Mucosa of rectum (tissue), 2 donors: Measurements from ENCODE around the gene IER5L.

Source experiments
- H3K27ac ChIP-seq, 2 donors: one replicate each; pipeline ENCODE4 v1.7.0; 2013; ENCODE audit warnings: inconsistent platforms in 2 of 2, low read depth in 2 of 2, low read length in 2 of 2
- H3K27me3 ChIP-seq, 2 donors: one replicate each; pipeline ENCODE4 v1.7.0; 2013; ENCODE audit warnings: low read length in 2 of 2; ENCODE audit not compliant: control insufficient read depth in 2 of 2, insufficient read depth in 2 of 2
- H3K36me3 ChIP-seq, 2 donors: one replicate each; pipeline ENCODE4 v1.7.0; 2013; ENCODE audit warnings: low read length in 2 of 2; ENCODE audit not compliant: control insufficient read depth in 2 of 2, insufficient read depth in 2 of 2
- H3K4me1 ChIP-seq, 2 donors: one replicate each; pipeline ENCODE4 v1.7.0; 2013; ENCODE audit warnings: low read length in 2 of 2, mild to moderate bottlenecking in 1 of 2; ENCODE audit not compliant: control insufficient read depth in 2 of 2, insufficient read depth in 2 of 2
- H3K4me3 ChIP-seq, 2 donors: one replicate each; pipeline ENCODE4 v1.7.0; 2013; ENCODE audit warnings: low read length in 2 of 2
- H3K9ac ChIP-seq, 2 donors: one replicate each; pipeline ENCODE4 v1.7.0; 2013; ENCODE audit warnings: low read length in 2 of 2, low read depth in 1 of 2, mild to moderate bottlenecking in 1 of 2
- H3K9me3 ChIP-seq, 2 donors: one replicate each; pipeline ENCODE4 v1.7.0; 2013; ENCODE audit warnings: low read length in 2 of 2; ENCODE audit not compliant: control insufficient read depth in 2 of 2
- donor health status: healthy.
- donor health status: Normal muscosa, but diverticular disease.

IER5L gene

GRCh38 chr9:129220771-129221170 lies 42.7 kb upstream of the IER5L start:
- Histone ChIP-seq H3K9me3 (no peaks in the 10 kb centered on the region), H3K27ac (no peak overlapping the region), H3K4me1 (peaks cover 2 to 9% of the 10 kb centered on the region in 2 donors), H3K4me3 (no peak overlapping the region), H3K36me3 (no peaks in the 10 kb centered on the region), H3K27me3 (no peaks in the 10 kb centered on the region), H3K9ac (no peak overlapping the region)

GRCh38 chr9:129218918-129219317 lies 40.9 kb upstream of the IER5L start:
- Histone ChIP-seq H3K9ac (no peak overlapping the region), H3K27me3 (no peaks in the 10 kb centered on the region), H3K27ac (no peak overlapping the region), H3K4me1 (peaks cover 2 to 4% of the 10 kb centered on the region in 2 donors), H3K9me3 (no peaks in the 10 kb centered on the region), H3K4me3 (no peak overlapping the region), H3K36me3 (no peaks in the 10 kb centered on the region)

GRCh38 chr9:129218272-129218625 lies 40.2 kb upstream of the IER5L start:
- H3K9ac ChIP-seq = no peak overlapping the region
- H3K4me1 ChIP-seq = peaks cover 2 to 4% of the 10 kb centered on the region in 2 donors
- no peaks in the 10 kb centered on the region for H3K27me3 ChIP-seq
- no peak overlapping the region for H3K4me3 ChIP-seq
- H3K9me3 ChIP-seq = no peaks in the 10 kb centered on the region
- no peak overlapping the region for H3K27ac ChIP-seq
- no peaks in the 10 kb centered on the region for H3K36me3 ChIP-seq

- Histone ChIP-seq H3K36me3 (no peaks in the 10 kb centered on the region), H3K9ac (no peak overlapping the region), H3K4me3 (no peak overlapping the region), H3K27me3 (no peaks in the 10 kb centered on the region), H3K4me1 (no peaks in the 10 kb centered on the region), H3K9me3 (no peaks in the 10 kb centered on the region), H3K27ac (no peak overlapping the region)
Measured at GRCh38 chr9:129213551-129213950, 35.5 kb upstream of the IER5L start.

GRCh38 chr9:129211686-129212085 lies 33.6 kb upstream of the IER5L start:
- H3K27me3 ChIP-seq = no peaks in the 10 kb centered on the region
- no peaks in the 10 kb centered on the region for H3K36me3 ChIP-seq
- no peak overlapping the region for H3K9ac ChIP-seq
- H3K9me3 ChIP-seq = no peaks in the 10 kb centered on the region
- H3K4me3 ChIP-seq = no peak overlapping the region
- no peaks in the 10 kb centered on the region for H3K4me1 ChIP-seq
- no peak overlapping the region for H3K27ac ChIP-seq

GRCh38 chr9:129210125-129210524 lies 32.1 kb upstream of the IER5L start:
- no peaks in the 10 kb centered on the region for H3K9me3 ChIP-seq
- no peak overlapping the region for H3K9ac ChIP-seq
- H3K4me3 ChIP-seq = no peak overlapping the region
- no peaks in the 10 kb centered on the region for H3K27me3 ChIP-seq
- H3K4me1 ChIP-seq = no peaks in the 10 kb centered on the region
- H3K36me3 ChIP-seq = no peaks in the 10 kb centered on the region
- H3K27ac ChIP-seq = no peak overlapping the region

GRCh38 chr9:129209580-129209979 lies 31.5 kb upstream of the IER5L start:
- Histone ChIP-seq H3K27ac (no peak overlapping the region), H3K4me3 (no peak overlapping the region), H3K9me3 (no peaks in the 10 kb centered on the region), H3K36me3 (no peaks in the 10 kb centered on the region), H3K9ac (no peak overlapping the region), H3K27me3 (no peaks in the 10 kb centered on the region), H3K4me1 (no peaks in the 10 kb centered on the region)

- Histone ChIP-seq H3K4me3 (no peak overlapping the region), H3K36me3 (no peaks in the 10 kb centered on the region), H3K27ac (no peak overlapping the region), H3K9ac (no peak overlapping the region), H3K4me1 (no peaks in the 10 kb centered on the region), H3K9me3 (no peaks in the 10 kb centered on the region), H3K27me3 (no peaks in the 10 kb centered on the region)
Measured at GRCh38 chr9:129209109-129209508, 31.0 kb upstream of the IER5L start.

GRCh38 chr9:129208207-129209032 lies 30.4 kb upstream of the IER5L start:
- H3K9me3 ChIP-seq = no peaks in the 10 kb centered on the region
- no peaks in the 10 kb centered on the region for H3K27me3 ChIP-seq
- no peaks in the 10 kb centered on the region for H3K4me1 ChIP-seq
- no peaks in the 10 kb centered on the region for H3K36me3 ChIP-seq
- no peak overlapping the region for H3K4me3 ChIP-seq
- H3K27ac ChIP-seq = no peak overlapping the region
- no peak overlapping the region for H3K9ac ChIP-seq

- H3K36me3 ChIP-seq = no peaks in the 10 kb centered on the region
- no peaks in the 10 kb centered on the region for H3K27me3 ChIP-seq
- no peaks in the 10 kb centered on the region for H3K9me3 ChIP-seq
- H3K9ac ChIP-seq = no peak overlapping the region
- H3K4me1 ChIP-seq = no peaks in the 10 kb centered on the region
- no peak overlapping the region for H3K4me3 ChIP-seq
- H3K27ac ChIP-seq = no peak overlapping the region
Measured at GRCh38 chr9:129206905-129207304, 28.8 kb upstream of the IER5L start.
